Activated CD4-positive, CD25-positive, alpha-beta regulatory T cell treated with anti-CD3 and anti-CD28 coated beads, Interleukin-2, amount 50 U/mL, for 16 hours (primary cell): Measurements from ENCODE around the gene CCDC27.

Experiments
- DNase-seq: peaks from one replicate; pipeline ENCODE4 v3.0.0-alpha.2; 2020; ENCODE audit warnings: low read depth, low spot score

CCDC27 gene

DNA sequence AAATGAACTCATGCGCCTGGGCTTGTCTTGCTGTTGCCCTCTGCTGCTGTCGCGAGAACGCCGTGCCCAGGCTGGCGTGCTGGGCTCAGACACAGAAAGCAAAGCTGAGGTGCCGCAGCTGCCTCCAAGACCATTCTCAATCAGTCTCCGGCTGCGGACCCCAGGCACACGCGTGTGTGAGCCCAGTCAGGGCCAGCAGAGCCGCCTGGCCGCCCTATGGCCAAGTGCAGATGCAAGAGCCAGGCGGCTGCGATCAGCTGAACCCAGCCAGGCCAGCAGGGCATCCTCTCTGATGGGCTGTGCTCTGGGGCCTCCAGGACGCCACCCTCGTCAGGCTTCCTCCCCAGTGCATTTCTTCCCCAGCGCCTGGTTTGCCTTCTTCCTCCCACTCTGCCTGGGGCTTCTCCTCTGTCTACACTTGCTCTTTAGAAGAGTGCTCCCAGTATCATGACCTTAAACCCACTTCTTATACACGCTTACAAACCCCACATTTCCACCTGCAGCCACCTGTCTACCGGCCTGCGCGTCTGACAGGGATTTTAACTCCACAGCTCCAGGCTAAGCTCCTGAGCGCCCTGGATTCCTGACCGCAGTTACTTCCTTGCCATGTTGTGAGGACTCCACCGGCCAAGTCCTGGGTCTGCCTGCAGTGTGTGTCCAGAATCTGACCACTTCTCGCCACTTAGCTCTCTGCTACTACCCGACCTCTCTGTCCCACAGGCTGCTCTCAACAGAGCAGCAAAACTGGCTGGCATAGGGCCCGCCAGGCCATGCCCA lies 65.8 kb downstream of the CCDC27 start:
- DNase-seq = no peak

DNA sequence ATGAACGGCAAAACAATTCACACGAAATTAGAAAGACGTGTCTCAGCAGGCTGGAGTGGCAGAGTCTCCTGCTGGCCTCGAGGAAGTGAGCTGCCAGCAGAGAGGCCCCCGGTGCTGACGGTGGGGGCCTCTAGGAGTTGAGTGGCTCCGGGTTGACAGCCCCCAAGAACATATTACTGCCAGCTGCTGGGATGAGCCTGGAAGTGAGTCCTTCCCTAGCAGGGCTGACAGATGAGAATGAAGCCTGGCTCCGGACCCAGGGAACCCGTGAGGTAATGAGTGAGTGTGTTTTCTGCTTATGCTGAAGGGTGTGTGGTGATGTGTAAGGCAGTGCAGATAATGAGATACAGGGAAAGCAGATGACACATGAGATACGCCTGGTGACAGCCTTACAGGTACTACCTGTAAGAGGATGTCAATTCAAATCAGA lies 67.5 kb downstream of the CCDC27 start:
- no peak for DNase-seq

- no peak for DNase-seq
Measured at GRCh38 chr1:3820316-3820715, 68.1 kb downstream of the CCDC27 start.

- DNase-seq = no peak
Measured at GRCh38 chr1:3821004-3821403, 68.8 kb downstream of the CCDC27 start.
